PC-9 (cell line): ENCODE data around the gene AGAP2. TPM values are rescaled to one million over a fixed set of nuclear protein-coding genes. Genes with fewer than 3 reads are reported as not detected.

Source experiments
- BruUV-seq: library from RNA; stranded (reverse); fragments of 400-500 nt; replicated peaks from 2 replicates; lab custom pipeline; 2021; lab: Mats Ljungman, UMichigan
- CTCF ChIA-PET: fragments of 300-600 bp; sonication (Branson Sonifier 250); formaldehyde crosslinking; loops from one replicate; lab custom pipeline; 2022; ENCODE audit warnings: antibody characterized with exemption; lab: Charles Lee
- POLR2A ChIA-PET: fragments of 300-600 bp; sonication (Branson Sonifier 250); formaldehyde crosslinking; loops from one replicate; lab custom pipeline; 2022; ENCODE audit warnings: antibody characterized with exemption; ENCODE audit not compliant: unreplicated experiment; lab: Charles Lee
- DNase-seq, 2 experiments: peaks; one replicate each; pipeline versions ENCODE4 v3.0.0 to v3.0.0-alpha.2; 2015 to 2022; ENCODE audit warnings: mixed read lengths in 1 of 2
- H2AFZ ChIP-seq: fragments of 200-600 bp; sonication (generic); 2 replicates; pipeline ENCODE4 v1.8.1; 2017; ENCODE audit warnings: antibody characterized with exemption
- H3F3A ChIP-seq: fragments of 200-600 bp; sonication (generic); 2 replicates; pipeline ENCODE4 v1.8.1; 2017; ENCODE audit warnings: antibody characterized with exemption, mild to moderate bottlenecking, low read depth; ENCODE audit not compliant: insufficient read depth
- H3K27ac ChIP-seq: fragments of 200-600 bp; sonication (generic); 2 replicates; pipeline ENCODE4 v1.6.1; 2016; ENCODE audit warnings: mixed run types
- H3K27me3 ChIP-seq: fragments of 200-600 bp; sonication (generic); 2 replicates; pipeline ENCODE4 v1.6.1; 2016; ENCODE audit warnings: low read depth, mixed run types; ENCODE audit not compliant: insufficient read depth
- H3K36me3 ChIP-seq: fragments of 200-600 bp; sonication (generic); 2 replicates; pipeline ENCODE4 v1.6.1; 2016; ENCODE audit warnings: low read depth, mixed run types
- H3K4me1 ChIP-seq: fragments of 200-600 bp; sonication (generic); replicated peaks from 2 replicates; pipeline ENCODE4 v1.6.1; 2016; ENCODE audit warnings: mixed run types; ENCODE audit not compliant: insufficient read depth
- H3K4me2 ChIP-seq: fragments of 200-600 bp; sonication (generic); 2 replicates; pipeline ENCODE4 v1.6.1; 2017; ENCODE audit warnings: mixed run types
- H3K4me3 ChIP-seq: fragments of 200-600 bp; sonication (generic); 2 replicates; pipeline ENCODE4 v1.6.1; 2016; ENCODE audit warnings: mixed run types
- H3K79me2 ChIP-seq: fragments of 200-600 bp; sonication (generic); 2 replicates; pipeline ENCODE4 v1.6.1; 2017; ENCODE audit warnings: low read depth, mixed run types
- H3K9me2 ChIP-seq: fragments of 200-600 bp; sonication (generic); 2 replicates; pipeline ENCODE4 v1.8.1; 2017; ENCODE audit warnings: mild to moderate bottlenecking; ENCODE audit not compliant: insufficient read depth
- H3K9me3 ChIP-seq: fragments of 200-600 bp; sonication (generic); 2 replicates; pipeline ENCODE4 v1.8.1; 2016; ENCODE audit warnings: low read depth; ENCODE audit not compliant: insufficient read depth
- H4K20me1 ChIP-seq: fragments of 200-600 bp; sonication (generic); 2 replicates; pipeline ENCODE4 v1.8.1; 2017; ENCODE audit not compliant: insufficient read depth
- EZH2 ChIP-seq: fragments of 200-600 bp; sonication (generic); IDR thresholded peaks from 2 replicates; pipeline ENCODE4 v1.8.0; 2017; ENCODE audit warnings: antibody characterized with exemption, low read depth
- intact Hi-C: fragments of 100-400 bp; cut with micrococcal nuclease; formaldehyde crosslinking; loops from one replicate; pipeline ENCODE4 v1.10.0; 2022; ENCODE audit not compliant: unreplicated experiment
- total RNA-seq: library from RNA; stranded (reverse); gene quantifications from 2 replicates; pipeline ENCODE4 v1.2.3, GENCODE V29; 2021
- TF ChIP-seq, protein P1 (sequence below): fragments of 200-600 bp; sonication (generic); conservative IDR thresholded peaks from 2 replicates; pipeline ENCODE4 v1.6.1; 2017; ENCODE audit warnings: mixed run types, antibody characterized with exemption, mild to moderate bottlenecking, moderate library complexity

Gene AGAP2
- total RNA-seq, 1 experiment from 2014 or later: 0.50 TPM

DNA sequence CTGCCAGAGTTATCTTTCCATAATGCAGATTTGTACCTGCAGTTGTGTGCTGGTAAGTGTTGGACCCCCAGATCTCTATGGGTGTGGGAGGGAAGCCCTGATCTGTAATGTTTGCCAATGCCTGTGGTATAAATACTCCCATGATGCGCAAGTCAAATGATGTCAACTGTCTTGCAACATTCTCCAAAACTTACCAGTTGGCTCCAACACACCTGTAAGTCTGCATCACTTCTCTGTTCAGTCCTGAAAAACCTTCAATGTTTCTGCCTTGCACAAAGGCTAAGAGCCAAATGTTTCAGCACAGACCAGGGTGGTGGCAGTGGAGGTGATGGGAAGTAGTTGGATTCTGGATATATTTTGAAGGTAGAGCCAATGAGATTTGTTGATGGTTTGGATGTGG is 41.5 kb downstream of the AGAP2 start:
- DNase-seq: no peak
- POLR2A ChIA-PET: no interaction called here
- Histone ChIP-seq H4K20me1 (no peaks in the 10 kb centered on the region), H3K4me1 (peaks cover 13% of the 10 kb centered on the region), H3K27ac (no peak overlapping the region), H3K4me3 (no peak overlapping the region), H3K9me3 (no peaks in the 10 kb centered on the region), H3F3A (no peaks in the 10 kb centered on the region; the same call in 1 of the 2 replicates), H3K4me2 (no peak overlapping the region), H2AFZ (no peak overlapping the region), H3K27me3 (no peaks in the 10 kb centered on the region), H3K9me2 (no peaks in the 10 kb centered on the region), H3K36me3 (peaks cover 8% of the 10 kb centered on the region; the same call in 1 of the 2 replicates), H3K79me2 (peaks cover 10% of the 10 kb centered on the region)
- CTCF ChIA-PET: no interaction called here
- no peak for TF ChIP-seq EZH2
- TF ChIP-seq, protein P1, sequence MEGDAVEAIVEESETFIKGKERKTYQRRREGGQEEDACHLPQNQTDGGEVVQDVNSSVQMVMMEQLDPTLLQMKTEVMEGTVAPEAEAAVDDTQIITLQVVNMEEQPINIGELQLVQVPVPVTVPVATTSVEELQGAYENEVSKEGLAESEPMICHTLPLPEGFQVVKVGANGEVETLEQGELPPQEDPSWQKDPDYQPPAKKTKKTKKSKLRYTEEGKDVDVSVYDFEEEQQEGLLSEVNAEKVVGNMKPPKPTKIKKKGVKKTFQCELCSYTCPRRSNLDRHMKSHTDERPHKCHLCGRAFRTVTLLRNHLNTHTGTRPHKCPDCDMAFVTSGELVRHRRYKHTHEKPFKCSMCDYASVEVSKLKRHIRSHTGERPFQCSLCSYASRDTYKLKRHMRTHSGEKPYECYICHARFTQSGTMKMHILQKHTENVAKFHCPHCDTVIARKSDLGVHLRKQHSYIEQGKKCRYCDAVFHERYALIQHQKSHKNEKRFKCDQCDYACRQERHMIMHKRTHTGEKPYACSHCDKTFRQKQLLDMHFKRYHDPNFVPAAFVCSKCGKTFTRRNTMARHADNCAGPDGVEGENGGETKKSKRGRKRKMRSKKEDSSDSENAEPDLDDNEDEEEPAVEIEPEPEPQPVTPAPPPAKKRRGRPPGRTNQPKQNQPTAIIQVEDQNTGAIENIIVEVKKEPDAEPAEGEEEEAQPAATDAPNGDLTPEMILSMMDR: no peak
- intact Hi-C loops: no loop called here
- BruUV-seq: no TSS peak

DNA sequence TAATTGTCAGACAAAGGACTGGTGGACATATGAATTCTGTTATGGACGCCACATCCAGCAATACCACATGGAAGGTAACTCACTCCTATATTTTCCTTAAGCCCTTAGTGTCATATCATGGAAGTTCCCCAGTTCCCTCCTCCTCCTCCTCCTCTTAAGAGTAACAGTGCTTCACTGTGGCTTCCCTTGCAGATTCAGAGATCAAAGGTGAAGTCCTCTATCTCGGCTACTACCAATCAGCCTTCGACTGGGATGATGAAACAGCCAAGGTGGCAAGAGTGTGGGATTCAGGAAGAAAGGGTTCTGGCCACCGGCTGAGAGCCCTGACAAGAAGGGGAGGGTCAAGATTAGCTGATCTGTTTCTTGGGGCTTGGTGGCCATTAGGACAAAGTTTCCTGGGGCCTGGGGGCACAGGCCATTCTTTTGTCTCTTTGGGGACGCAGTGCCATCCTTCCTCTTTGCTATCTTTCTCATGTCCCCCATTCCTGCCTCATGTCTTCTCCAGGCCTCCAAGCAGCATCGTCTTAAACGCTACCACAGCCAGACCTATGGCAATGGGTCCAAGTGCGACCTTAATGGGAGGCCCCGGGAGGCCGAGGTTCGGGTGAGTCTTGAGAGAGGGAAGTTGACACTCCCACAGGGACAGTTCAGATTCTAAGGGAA is 42.6 kb downstream of the AGAP2 start:
- BruUV-seq: no TSS peak
- intact Hi-C loops: no loop called here
- H3K36me3 ChIP-seq: peaks cover 8% of the 10 kb centered on the region; the same call in 1 of the 2 replicates
- TF ChIP-seq EZH2: no peak
- TF ChIP-seq, protein P1: no peak
- no peaks in the 10 kb centered on the region for H3K9me2 ChIP-seq
- no peak overlapping the region for H3K27ac ChIP-seq
- H3F3A ChIP-seq: no peaks in the 10 kb centered on the region; the same call in 1 of the 2 replicates
- no peak overlapping the region for H2AFZ ChIP-seq
- H4K20me1 ChIP-seq: no peaks in the 10 kb centered on the region
- DNase-seq: no peak
- H3K79me2 ChIP-seq: peaks cover 10% of the 10 kb centered on the region
- POLR2A ChIA-PET: no interaction called here
- H3K4me1 ChIP-seq: peaks cover 13% of the 10 kb centered on the region
- H3K4me2 ChIP-seq: no peak overlapping the region
- no peak overlapping the region for H3K4me3 ChIP-seq
- H3K27me3 ChIP-seq: no peaks in the 10 kb centered on the region
- H3K9me3 ChIP-seq: no peaks in the 10 kb centered on the region
- CTCF ChIA-PET: no interaction called here

DNA sequence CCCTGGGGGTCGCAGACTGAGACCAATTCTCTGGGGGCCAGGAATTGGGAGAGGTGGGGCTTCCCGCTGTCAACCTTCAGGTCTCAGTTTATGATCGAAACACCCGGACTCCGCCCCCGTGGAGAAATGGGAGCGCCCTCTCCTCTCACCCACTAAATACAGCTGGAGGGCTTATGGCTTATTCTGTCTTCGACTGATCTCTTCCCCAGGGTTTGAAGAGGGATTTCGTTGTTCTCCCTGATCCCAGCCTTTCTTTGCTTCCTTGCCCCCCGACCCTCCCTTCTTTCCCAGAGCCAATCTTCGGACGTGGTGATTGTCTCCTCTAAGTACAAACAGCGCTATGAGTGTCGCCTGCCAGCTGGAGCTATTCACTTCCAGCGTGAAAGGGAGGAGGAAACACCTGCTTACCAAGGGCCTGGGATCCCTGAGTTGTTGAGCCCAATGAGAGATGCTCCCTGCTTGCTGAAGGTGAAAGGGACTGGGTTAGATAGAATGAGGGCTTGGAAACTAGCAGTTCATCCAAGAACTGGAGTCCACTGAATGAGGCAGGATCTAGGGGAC is 44.0 kb downstream of the AGAP2 start:
- Histone ChIP-seq H3K79me2 (peaks cover 10% of the 10 kb centered on the region), H2AFZ (peak overlapping the region; percentile 96), H3F3A (no peaks in the 10 kb centered on the region; the same call in 1 of the 2 replicates), H3K36me3 (peaks cover 8% of the 10 kb centered on the region; the same call in 1 of the 2 replicates), H3K9me3 (no peaks in the 10 kb centered on the region), H3K4me2 (peak overlapping the region; percentile 94), H3K27me3 (0 out of 2 replicates have a peak, but pooled peaks cover 9% of the 10 kb centered on the region), H3K4me1 (peaks cover 13% of the 10 kb centered on the region), H3K9me2 (no peaks in the 10 kb centered on the region), H3K4me3 (peak overlapping the region; percentile 73), H3K27ac (no peak overlapping the region), H4K20me1 (no peaks in the 10 kb centered on the region)
- intact Hi-C loops: loop anchor here (5.0 kb wide), 1 partner anchor 62 kb away; the partner anchor contains the start of gene B4GALNT1
- ChIA-PET POLR2A (no interaction called here), CTCF (no interaction called here)
- DNase-seq: no peak
- no peak for TF ChIP-seq EZH2
- TF ChIP-seq, protein P1: no peak
- TSS peak; percentile 66 for BruUV-seq
